Measurements from ENCODE around the gene ATAD2B.

GRCh38 chr2:23859983-23860382 is 66.9 kb downstream of the ATAD2B start:
- TF ChIP-seq POLR2AphosphoS5 (IDR thresholded peaks at IDR 0.05; ENCODE audit: low read depth, low read length) (no peak), POLR2A (IDR thresholded peaks at IDR 0.05; ENCODE audit: low read depth, low read length) (no peak)

All from GM12892 (cell line).